Measurements from ENCODE around the gene CORT.
"Not testable (repeated sequence)": the region's sequence is repeated elsewhere in the genome, so short reads cannot be mapped to it uniquely, and the experiment has no call there.

CORT gene

GRCh38 chr1:10440305-10440704 lies 9.5 kb upstream of the CORT start:
- DNase-seq = no peak

- no peak for DNase-seq
Observed at GRCh38 chr1:10440794-10441193, 9.0 kb upstream of the CORT start.

- DNase-seq = no peak
Observed at GRCh38 chr1:10444248-10444647, 5.6 kb upstream of the CORT start.

- DNase-seq = no peak
Observed at GRCh38 chr1:10444795-10445397, 4.9 kb upstream of the CORT start.

GRCh38 chr1:10446790-10447422 lies 2.9 kb upstream of the CORT start:
- no peak for DNase-seq

- no peak for DNase-seq
Observed at GRCh38 chr1:10450156-10450814, 454 bp downstream of the CORT start.

GRCh38 chr1:10450836-10451235 lies 1.0 kb downstream of the CORT start:
- no peak for DNase-seq

GRCh38 chr1:10451287-10451686 lies 1.5 kb downstream of the CORT start:
- DNase-seq = no peak

- DNase-seq = no peak
Observed at GRCh38 chr1:10456048-10456447, 6.2 kb downstream of the CORT start.

- no peak for DNase-seq
Observed at GRCh38 chr1:10456661-10457060, 6.8 kb downstream of the CORT start.

GRCh38 chr1:10457462-10457861 lies 7.6 kb downstream of the CORT start:
- not testable (repeated sequence) for DNase-seq

- DNase-seq = no peak
Observed at GRCh38 chr1:10457875-10458274, 8.0 kb downstream of the CORT start.

- no peak for DNase-seq
Observed at GRCh38 chr1:10459184-10459583, 9.4 kb downstream of the CORT start.

GRCh38 chr1:10467078-10467477 lies 17.2 kb downstream of the CORT start:
- no peak for DNase-seq

- DNase-seq = no peak
Observed at GRCh38 chr1:10470043-10470442, 20.2 kb downstream of the CORT start.

GRCh38 chr1:10471411-10472219 lies 21.8 kb downstream of the CORT start:
- no peak for DNase-seq

- peak; percentile 95 to 98 for DNase-seq
Observed at GRCh38 chr1:10472220-10473144, 22.7 kb downstream of the CORT start, which contains the start of gene DFFA. TSS of gene DFFA (minus strand) at chr1:10472529. CDS start at chr1:10472458, 71 bp downstream.

- no peak for DNase-seq
Observed at GRCh38 chr1:10473145-10473765, 23.4 kb downstream of the CORT start.

- not testable (repeated sequence) for DNase-seq
Observed at GRCh38 chr1:10474309-10474612, 24.4 kb downstream of the CORT start.

GRCh38 chr1:10474613-10475507 lies 25.0 kb downstream of the CORT start, which contains the start of gene PEX14:
TSS of gene PEX14 (plus strand) at chr1:10474950. CDS start at chr1:10474967, 17 bp downstream.
- DNase-seq = peak; percentile 89 to 93

GRCh38 chr1:10475510-10475909 lies 25.7 kb downstream of the CORT start:
- no peak for DNase-seq

Data from SHP77 (cell line).